HG03097 (cell line): ENCODE measurements around the gene CNNM4.

Source experiments
- ATAC-seq: cut with Tn5 transposase; IDR thresholded peaks from one replicate; pipeline ENCODE4 v1.9.1; 2021; ENCODE audit not compliant: unreplicated experiment, low FRiP score

The CNNM4 gene

DNA sequence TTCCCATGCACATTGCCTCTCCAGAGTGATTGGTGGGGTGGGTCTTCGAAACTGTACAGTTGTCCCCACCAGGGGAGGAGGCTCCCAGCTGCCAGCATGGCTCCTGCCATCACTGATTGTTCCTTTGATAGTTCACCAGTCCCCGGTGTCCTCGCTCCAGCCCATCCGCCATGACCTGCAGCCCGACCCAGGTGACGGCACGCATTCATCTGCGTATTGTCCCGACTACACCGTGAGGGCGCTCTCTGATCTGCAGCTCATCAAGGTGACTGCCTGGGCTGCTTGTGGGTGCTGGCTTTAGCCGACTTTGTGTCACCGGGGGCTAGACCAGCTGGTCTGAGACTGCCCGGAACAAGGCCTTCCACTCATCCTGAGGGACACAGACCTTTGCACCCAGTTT lies 67.7 kb downstream of the CNNM4 start:
- ATAC-seq = no peak

DNA sequence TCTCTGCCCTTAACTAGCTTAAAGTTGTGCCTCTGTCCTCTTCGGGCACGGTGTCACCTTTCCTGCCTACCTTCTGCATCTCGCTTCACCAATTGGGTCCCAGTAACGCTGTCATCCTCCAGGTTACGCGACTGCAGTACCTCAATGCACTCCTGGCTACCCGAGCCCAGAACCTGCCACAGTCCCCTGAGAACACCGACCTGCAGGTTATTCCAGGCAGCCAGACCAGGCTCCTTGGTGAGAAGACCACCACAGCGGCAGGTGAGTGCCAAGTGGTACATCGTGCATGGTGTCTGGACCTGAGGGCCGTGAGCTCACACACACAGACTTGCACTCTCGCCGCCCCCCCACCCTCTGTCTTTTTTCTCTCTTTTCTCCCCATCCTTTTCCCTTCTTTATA lies 68.2 kb downstream of the CNNM4 start:
- no peak for ATAC-seq

GRCh38 chr2:96830044-96830562 lies 69.4 kb downstream of the CNNM4 start:
- ATAC-seq = no peak

GRCh38 chr2:96831679-96832078 lies 71.0 kb downstream of the CNNM4 start:
- ATAC-seq = no peak

DNA sequence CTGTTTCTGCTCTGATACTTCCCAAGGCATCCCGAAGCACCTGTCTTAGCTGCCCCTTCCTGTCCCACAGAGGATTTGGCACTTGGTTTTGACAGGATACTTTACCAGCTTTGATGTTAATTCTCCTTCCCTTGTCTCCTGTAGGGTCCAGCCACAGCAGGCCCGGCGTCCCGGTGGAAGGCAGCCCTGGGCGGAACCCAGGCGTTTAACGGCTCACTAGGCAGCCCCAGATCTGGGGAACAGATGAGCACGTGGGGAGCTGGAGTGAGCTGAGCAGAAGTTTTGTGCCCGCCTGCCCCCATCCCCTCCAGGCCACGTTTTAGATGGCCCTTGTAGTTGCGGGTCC lies 71.7 kb downstream of the CNNM4 start:
- ATAC-seq = no peak

GRCh38 chr2:96832754-96833507 lies 72.2 kb downstream of the CNNM4 start:
- ATAC-seq = no peak

- ATAC-seq = no peak
These were observed 75.1 kb downstream of the CNNM4 start for GRCh38 chr2:96835830-96836229.

- ATAC-seq = no peak
These were observed 76.9 kb downstream of the CNNM4 start for GRCh38 chr2:96837575-96837974.

GRCh38 chr2:96838345-96839292 lies 77.9 kb downstream of the CNNM4 start:
- ATAC-seq = no peak

- no peak for ATAC-seq
These were observed 78.7 kb downstream of the CNNM4 start for GRCh38 chr2:96839293-96839874.

DNA sequence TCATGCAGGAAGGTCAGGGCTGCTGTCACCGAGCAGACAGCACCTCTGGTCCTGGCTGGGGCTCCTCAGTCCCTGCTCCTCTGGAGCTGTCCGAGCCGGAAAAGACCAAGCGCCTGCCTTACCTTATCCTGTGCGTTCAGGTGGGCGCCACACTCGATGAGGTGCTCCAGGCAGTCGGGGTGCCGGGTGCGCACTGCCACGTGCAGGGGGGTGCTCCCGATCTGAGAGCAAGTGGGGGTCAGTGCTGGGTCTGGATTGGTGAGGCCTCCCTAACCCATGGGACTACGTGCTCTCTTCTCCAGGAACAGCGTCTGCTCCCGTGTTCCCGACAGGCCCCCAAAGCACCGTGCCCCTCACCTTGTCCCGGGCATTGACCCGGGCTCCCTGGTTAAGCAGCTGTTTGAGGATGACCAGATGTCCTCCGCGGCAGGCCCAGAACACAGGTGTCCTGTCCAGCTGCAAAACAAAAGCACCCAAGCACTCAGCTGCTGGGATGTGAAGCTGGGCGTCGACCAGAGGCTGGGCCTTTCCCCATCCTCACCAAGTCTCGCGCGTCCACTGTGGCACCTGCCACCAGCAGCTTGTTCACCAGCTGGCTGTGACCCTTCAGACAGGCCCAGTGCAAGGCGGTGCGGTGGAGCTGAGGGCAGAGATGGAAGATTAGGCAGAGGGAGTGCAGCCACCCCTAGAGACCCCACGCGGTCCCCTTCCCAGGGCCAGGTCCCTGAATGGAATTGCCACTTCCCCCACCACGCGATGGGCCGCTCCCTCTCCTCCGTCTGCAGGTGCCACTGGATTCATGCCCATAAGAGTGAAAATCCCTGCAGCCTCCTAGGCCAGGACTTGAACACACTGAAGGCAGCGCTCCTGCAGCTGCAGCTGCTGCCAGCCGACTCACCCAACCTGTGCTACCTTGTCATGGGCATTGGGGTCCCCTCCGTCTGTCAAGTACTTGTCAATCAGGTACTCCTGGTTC lies 79.5 kb downstream of the CNNM4 start:
- ATAC-seq = no peak

DNA sequence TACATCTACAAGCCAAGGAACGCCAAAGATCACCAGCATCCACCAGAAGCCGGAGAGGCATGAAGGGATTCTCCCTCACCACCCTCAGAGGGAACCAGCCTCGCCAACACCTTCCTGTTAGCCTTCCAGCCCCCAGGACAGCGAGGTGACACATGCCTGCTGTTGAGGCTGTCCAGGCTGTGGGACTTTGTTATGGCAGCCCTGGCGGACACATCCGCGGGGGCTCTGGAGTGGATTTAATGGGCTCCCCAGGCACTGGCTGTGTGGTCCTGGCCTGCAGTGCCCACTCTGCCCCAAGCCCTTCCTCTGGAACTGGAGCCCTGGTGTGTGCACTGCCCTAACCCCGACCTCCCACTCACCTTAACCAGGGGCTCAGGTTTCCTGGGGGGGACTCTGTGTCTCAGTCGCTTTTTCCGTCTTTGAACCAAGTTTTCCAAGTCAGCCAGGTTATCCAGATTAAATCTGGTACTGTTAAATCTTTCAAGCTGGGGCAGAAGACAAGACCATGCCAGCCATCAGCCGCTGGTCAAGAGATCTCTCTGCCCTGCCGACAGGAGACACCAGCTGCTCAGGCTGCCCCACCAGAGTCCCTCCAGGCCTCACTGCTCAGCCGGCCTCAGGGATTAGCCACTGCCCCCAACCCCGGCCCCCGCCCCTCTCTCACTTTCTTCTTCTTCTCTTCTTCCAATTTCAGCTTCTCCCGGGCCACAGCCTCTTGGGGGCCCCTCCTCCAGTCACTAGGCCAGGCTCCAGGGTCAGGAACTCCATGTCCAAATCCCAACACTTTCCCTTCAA lies 81.2 kb downstream of the CNNM4 start:
- ATAC-seq = no peak

DNA sequence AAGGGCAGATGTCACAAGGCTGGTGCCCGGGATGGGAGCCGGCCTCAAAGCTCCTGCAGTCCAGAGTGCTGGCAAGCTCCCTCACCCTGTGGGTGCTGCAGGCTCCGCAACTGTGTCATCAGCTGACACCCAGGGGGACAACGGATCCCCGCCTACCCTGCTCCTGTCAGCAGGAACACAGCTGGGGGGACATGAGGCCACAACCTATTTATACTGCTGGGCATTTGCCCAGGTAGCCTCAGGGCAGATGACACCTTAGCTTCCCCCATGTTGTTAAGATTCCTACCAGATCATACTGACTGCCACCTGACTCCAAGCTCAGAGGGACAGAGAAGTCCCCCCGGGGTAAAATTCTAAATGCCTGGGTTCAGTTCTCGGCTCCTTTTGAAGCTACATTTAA lies 81.9 kb downstream of the CNNM4 start:
- ATAC-seq = no peak

GRCh38 chr2:96843538-96844268 lies 83.0 kb downstream of the CNNM4 start, which contains the start of gene ANKRD23:
Gene ANKRD23 (minus strand): TSS chr2:96844021. CDS start chr2:96843992, 29 bp downstream.
- ATAC-seq = no peak

GRCh38 chr2:96844405-96844808 lies 83.7 kb downstream of the CNNM4 start:
- no peak for ATAC-seq

GRCh38 chr2:96846825-96847224 lies 86.1 kb downstream of the CNNM4 start:
- no peak for ATAC-seq

GRCh38 chr2:96847586-96847985 lies 86.9 kb downstream of the CNNM4 start:
- no peak for ATAC-seq

DNA sequence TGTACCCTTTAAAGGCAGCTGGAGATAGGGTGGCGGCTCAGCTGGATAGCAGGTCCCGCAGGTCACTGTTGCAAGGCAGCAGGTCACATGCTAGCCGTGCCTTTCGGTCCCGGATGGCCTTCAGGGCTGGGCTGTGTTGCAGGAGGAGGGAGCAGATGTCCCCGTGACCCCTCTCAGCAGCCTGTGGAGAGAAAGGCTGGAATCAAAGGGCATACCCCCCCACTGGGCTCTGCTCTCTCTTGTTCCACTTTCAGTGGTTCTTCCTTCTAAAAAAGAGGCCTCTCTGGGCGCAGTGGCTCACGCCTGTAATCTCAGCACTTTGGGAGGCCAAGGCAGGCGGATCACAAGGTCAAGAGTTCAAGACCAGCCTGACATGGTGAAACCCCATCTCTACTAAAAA lies 87.6 kb downstream of the CNNM4 start:
- ATAC-seq = no peak

- ATAC-seq = no peak
These were observed 92.0 kb downstream of the CNNM4 start for GRCh38 chr2:96852667-96853066.
